Upper lobe of left lung (tissue), 6 donors: ENCODE results near the gene SERGEF. TPM values are rescaled to one million over a fixed set of nuclear protein-coding genes. Genes with fewer than 3 reads are reported as not detected.
"Not testable (repeated sequence)": the region's sequence is repeated elsewhere in the genome, so short reads cannot be mapped to it uniquely, and the experiment has no call there.

Source experiments
- ATAC-seq, 2 donors: fragments of 200-7000 bp; cut with Tn5 transposase; one replicate each; pipeline ENCODE4 v1.9.1; 2022; ENCODE audit warnings: mild to moderate bottlenecking in 2 of 2, moderate library complexity in 2 of 2; ENCODE audit not compliant: low FRiP score in 2 of 2
- DNase-seq, 2 donors: peaks; one replicate each; pipeline ENCODE4 v3.0.0-alpha.2; 2019 to 2020
- H3K27ac ChIP-seq, 4 donors: fragments of 200-600 bp; sonication (generic); one replicate each; pipeline ENCODE4 v1.5.1; 2016 to 2019
- H3K27me3 ChIP-seq, 4 donors: fragments of 200-600 bp; sonication (generic); one replicate each; pipeline ENCODE4 v1.5.1; 2017 to 2019
- H3K36me3 ChIP-seq, 4 donors: fragments of 200-600 bp; sonication (generic); one replicate each; pipeline ENCODE4 v1.5.1; 2016 to 2019
- H3K4me1 ChIP-seq, 4 donors: fragments of 200-600 bp; sonication (generic); one replicate each; pipeline ENCODE4 v1.5.1; 2018 to 2019
- H3K4me3 ChIP-seq, 4 donors: fragments of 200-600 bp; sonication (generic); one replicate each; pipeline ENCODE4 v1.5.1; 2017 to 2019; ENCODE audit warnings: mild to moderate bottlenecking in 2 of 4, moderate library complexity in 1 of 4
- H3K9me3 ChIP-seq, 4 donors: fragments of 200-600 bp; sonication (generic); one replicate each; pipeline ENCODE4 v1.5.1; 2018 to 2019
- CTCF ChIP-seq, 6 experiments: fragments of 450-650 bp in 4 of 6; fragments of 200-600 bp in 2 of 6; sonication (generic) in 2 of 6; IDR thresholded peaks; one replicate each; pipeline ENCODE4 v1.5.1; 2016 to 2019; ENCODE audit warnings: antibody characterized with exemption in 6 of 6
- EP300 ChIP-seq, 4 donors: sonication (generic); formaldehyde crosslinking; IDR thresholded peaks; one replicate each; pipeline ENCODE4 v1.5.1; 2017; ENCODE audit warnings: antibody characterized with exemption in 4 of 4, control low read depth in 2 of 4
- POLR2A ChIP-seq, 4 donors: fragments of 450-650 bp; IDR thresholded peaks; one replicate each; pipeline ENCODE4 v1.5.1; 2016 to 2017; ENCODE audit warnings: antibody characterized with exemption in 4 of 4, mild to moderate bottlenecking in 2 of 4
- POLR2AphosphoS5 ChIP-seq, 2 donors: sonication (generic); formaldehyde crosslinking; IDR thresholded peaks; one replicate each; pipeline ENCODE4 v1.5.1; 2017; ENCODE audit warnings: antibody characterized with exemption in 2 of 2
- WGBS, 2 donors: methylation state at CpG; one replicate each; pipeline ENCODE4 v1.1.5; 2017 to 2018; 5-methylcytosine and 5-hydroxymethylcytosine counted together
- total RNA-seq, 6 donors: library from RNA; depleted of rRNA in 4 of 6; stranded (reverse); fragments of >200 nt in 4 of 6; gene quantifications; one replicate each; pipeline versions ENCODE4 v1.1.0 to v1.2.1, GENCODE V29; 2016 to 2021
- donor health status: DM: no; HTN: no; CAD: no; lungs with moderate emphysema.
- donor health status: DM: no; HTN: yes; CAD: no; lungs with severe emphysema.

Gene SERGEF
- total RNA-seq, 6 donors from 2014 or later = 21.7 to 40.5 (median 34.8) TPM

- Histone ChIP-seq H3K27me3 (no peaks in the 10 kb centered on the region), H3K27ac (no peak overlapping the region), H3K4me1 (no peaks in the 10 kb centered on the region), H3K4me3 (no peak overlapping the region), H3K9me3 (no peaks in the 10 kb centered on the region), H3K36me3 (peaks cover 11 to 77% (median 13%) of the 10 kb centered on the region in 4 donors)
- WGBS, 2 donors = 86 to 95% methylated on average over 2 of the region's 2 CpGs
- ATAC-seq (no peak), DNase-seq (no peak)
- TF ChIP-seq CTCF (IDR thresholded peaks at IDR 0.05) = no peak
- TF ChIP-seq EP300 (IDR thresholded peaks at IDR 0.05) = no peak
- no peak for TF ChIP-seq POLR2A (IDR thresholded peaks at IDR 0.05)
- no peak for TF ChIP-seq POLR2AphosphoS5 (IDR thresholded peaks at IDR 0.05)
These were observed 11.7 kb downstream of the SERGEF start for GRCh38 chr11:18001191-18001590.

- H3K9me3 ChIP-seq = no peaks in the 10 kb centered on the region
- TF ChIP-seq POLR2AphosphoS5 (IDR thresholded peaks at IDR 0.05) (no peak), EP300 (IDR thresholded peaks at IDR 0.05) (no peak), CTCF (IDR thresholded peaks at IDR 0.05) (no peak), POLR2A (IDR thresholded peaks at IDR 0.05) (no peak)
- DNase-seq = no peak
- H3K4me3 ChIP-seq = no peak overlapping the region
- H3K4me1 ChIP-seq = no peaks in the 10 kb centered on the region
- no peak for ATAC-seq
- peaks cover 7 to 77% (median 11%) of the 10 kb centered on the region in 4 donors for H3K36me3 ChIP-seq
- no peaks in the 10 kb centered on the region for H3K27me3 ChIP-seq
- no peak overlapping the region for H3K27ac ChIP-seq
- WGBS, 2 donors = 91 to 100% methylated on average over 1 of the region's 1 CpG
These were observed 12.1 kb downstream of the SERGEF start for GRCh38 chr11:18000760-18001159.

- WGBS, 2 donors = 94 to 99% methylated on average over 4 of the region's 4 CpGs
- not testable (repeated sequence) for ATAC-seq, H3K4me1 ChIP-seq, DNase-seq, H3K27ac ChIP-seq, H3K4me3 ChIP-seq, H3K9me3 ChIP-seq, H3K27me3 ChIP-seq
- peaks cover 8 to 79% (median 11%) of the 10 kb centered on the region in 4 donors for H3K36me3 ChIP-seq
These were observed 12.7 kb downstream of the SERGEF start for GRCh38 chr11:18000128-18000527.

- no peak overlapping the region for H3K4me3 ChIP-seq
- no peaks in the 10 kb centered on the region for H3K4me1 ChIP-seq
- DNase-seq = no peak
- no peak overlapping the region for H3K27ac ChIP-seq
- no peaks in the 10 kb centered on the region for H3K9me3 ChIP-seq
- no peak for ATAC-seq
- WGBS, 2 donors = 91 to 98% methylated on average over 2 of the region's 2 CpGs
- H3K27me3 ChIP-seq = no peaks in the 10 kb centered on the region
- TF ChIP-seq EP300 (IDR thresholded peaks at IDR 0.05) (no peak), CTCF (IDR thresholded peaks at IDR 0.05) (no peak), POLR2AphosphoS5 (IDR thresholded peaks at IDR 0.05) (no peak), POLR2A (IDR thresholded peaks at IDR 0.05) (no peak)
- peaks cover 0 to 45% (median 6%) of the 10 kb centered on the region in 4 donors for H3K36me3 ChIP-seq
These were observed 19.9 kb downstream of the SERGEF start for GRCh38 chr11:17992916-17993315.

GRCh38 chr11:17991783-17992433 lies 20.9 kb downstream of the SERGEF start:
- H3K9me3 ChIP-seq = no peaks in the 10 kb centered on the region
- no peak overlapping the region for H3K27ac ChIP-seq
- peak; percentile 55 to 81 for ATAC-seq
- TF ChIP-seq POLR2AphosphoS5 (IDR thresholded peaks at IDR 0.05) (no peak), EP300 (IDR thresholded peaks at IDR 0.05) (no peak), POLR2A (IDR thresholded peaks at IDR 0.05) (no peak), CTCF (IDR thresholded peaks at IDR 0.05) (peak; percentile 38 to 73 (median 64))
- H3K27me3 ChIP-seq = no peaks in the 10 kb centered on the region
- H3K4me3 ChIP-seq = no peak overlapping the region
- no peaks in the 10 kb centered on the region for H3K4me1 ChIP-seq
- DNase-seq = no peak
- peaks cover 2 to 53% (median 13%) of the 10 kb centered on the region in 4 donors for H3K36me3 ChIP-seq
- WGBS, 2 donors = 54 to 58% methylated on average over 4 of the region's 4 CpGs
